HG02981 (cell line): ENCODE data around the gene GPR39.
"Not testable (repeated sequence)": the region's sequence is repeated elsewhere in the genome, so short reads cannot be mapped to it uniquely, and the experiment has no call there.

Experiments used
- ATAC-seq: cut with Tn5 transposase; IDR thresholded peaks from one replicate; pipeline ENCODE4 v1.9.1; 2021; ENCODE audit warnings: mild to moderate bottlenecking, moderate library complexity; ENCODE audit not compliant: unreplicated experiment

Gene GPR39

GRCh38 chr2:132416723-132417395, at the start of gene GPR39:
TSS of gene GPR39 (plus strand) at chr2:132416805.
- ATAC-seq, result no peak

- ATAC-seq, result no peak
Observed at GRCh38 chr2:132368191-132368590, 48.4 kb upstream of the GPR39 start.

GRCh38 chr2:132372276-132372675, 44.3 kb upstream of the GPR39 start:
- ATAC-seq, result no peak

DNA sequence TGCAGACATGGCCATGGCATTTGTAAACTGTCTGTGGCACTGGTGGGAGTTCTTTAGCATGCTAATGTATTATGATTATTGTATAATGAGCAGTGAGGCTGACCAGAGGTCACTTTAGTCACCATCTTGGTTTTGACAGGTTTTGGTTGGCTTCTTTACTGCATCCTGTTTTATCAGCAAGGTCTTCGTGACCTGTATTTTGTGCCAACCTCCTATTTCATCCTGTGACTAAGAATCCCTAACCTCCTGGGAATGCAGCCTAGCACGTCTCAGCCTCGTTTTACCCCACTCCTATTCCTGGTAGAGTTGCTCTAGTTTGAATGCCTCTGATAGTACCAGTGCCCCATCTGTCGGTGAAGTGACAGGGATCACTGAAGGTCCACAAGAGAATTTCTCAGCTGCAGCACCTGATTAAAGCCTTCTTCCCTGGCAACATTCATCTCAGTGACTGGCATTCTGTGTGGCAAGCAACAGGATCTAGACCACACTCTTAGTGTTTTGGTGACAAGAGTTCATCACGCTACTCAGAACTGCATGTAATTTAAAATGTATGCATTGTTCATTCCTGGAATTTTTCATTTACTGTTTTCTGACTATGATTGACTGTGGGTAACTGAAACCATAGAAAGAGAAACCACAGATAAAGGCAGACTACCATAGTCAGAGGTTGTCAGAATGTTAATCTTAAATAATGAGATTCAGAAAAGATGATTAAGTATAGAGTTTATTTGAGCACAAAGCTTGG, 43.0 kb upstream of the GPR39 start:
- ATAC-seq, result no peak

- no peak for ATAC-seq
Observed at GRCh38 chr2:132374151-132374550, 42.5 kb upstream of the GPR39 start.

GRCh38 chr2:132374551-132374950, 42.1 kb upstream of the GPR39 start:
- ATAC-seq, result no peak

- ATAC-seq, result no peak
Observed at GRCh38 chr2:132374961-132375360, 41.6 kb upstream of the GPR39 start.

DNA sequence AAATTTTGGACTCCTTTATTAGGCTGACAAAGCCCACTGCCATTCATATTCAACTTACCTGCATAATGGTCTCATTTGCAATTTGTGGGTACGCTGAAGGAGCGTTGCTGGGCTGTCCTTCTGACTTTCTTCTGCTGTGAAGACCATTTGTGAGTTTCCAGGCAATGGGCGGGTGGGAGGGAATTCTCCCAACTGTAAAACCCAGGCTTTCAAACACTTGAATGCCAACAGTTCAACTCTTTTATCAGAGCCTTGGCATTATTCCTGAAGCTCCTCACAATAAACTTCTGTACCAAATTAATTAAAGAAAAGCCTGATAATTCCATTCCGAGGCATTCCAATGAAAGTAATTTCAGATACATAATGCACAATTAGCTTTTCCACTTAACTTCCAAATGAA, 35.2 kb upstream of the GPR39 start:
- ATAC-seq, result no peak

- no peak for ATAC-seq
Observed at GRCh38 chr2:132383956-132384355, 32.6 kb upstream of the GPR39 start.

- no peak for ATAC-seq
Observed at GRCh38 chr2:132384491-132385151, 32.0 kb upstream of the GPR39 start.

- no peak for ATAC-seq
Observed at GRCh38 chr2:132387126-132387525, 29.5 kb upstream of the GPR39 start.

DNA sequence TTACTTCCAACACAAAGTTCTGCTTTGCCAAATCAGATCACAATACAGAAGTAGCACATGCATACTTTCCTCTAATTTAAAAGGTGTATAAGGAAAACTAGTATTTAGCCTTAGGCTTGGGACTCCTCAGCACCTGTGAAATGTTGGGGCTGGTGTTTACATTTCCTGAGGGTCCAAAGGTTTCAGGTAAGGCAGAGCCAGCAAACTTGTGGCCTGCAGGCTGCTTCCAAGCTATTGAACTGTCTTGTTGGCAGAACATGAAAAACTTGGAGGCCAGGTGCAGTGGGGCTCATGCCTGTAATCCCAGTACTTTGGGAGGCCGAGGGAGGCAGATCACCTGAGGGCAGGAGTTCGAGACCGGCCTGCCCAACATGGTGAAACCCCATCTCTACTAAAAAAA, 26.5 kb upstream of the GPR39 start:
- ATAC-seq, result no peak

- no peak for ATAC-seq
Observed at GRCh38 chr2:132391378-132391777, 25.2 kb upstream of the GPR39 start.

GRCh38 chr2:132392221-132392620, 24.4 kb upstream of the GPR39 start:
- no peak for ATAC-seq

GRCh38 chr2:132392879-132393278, 23.7 kb upstream of the GPR39 start:
- no peak for ATAC-seq

DNA sequence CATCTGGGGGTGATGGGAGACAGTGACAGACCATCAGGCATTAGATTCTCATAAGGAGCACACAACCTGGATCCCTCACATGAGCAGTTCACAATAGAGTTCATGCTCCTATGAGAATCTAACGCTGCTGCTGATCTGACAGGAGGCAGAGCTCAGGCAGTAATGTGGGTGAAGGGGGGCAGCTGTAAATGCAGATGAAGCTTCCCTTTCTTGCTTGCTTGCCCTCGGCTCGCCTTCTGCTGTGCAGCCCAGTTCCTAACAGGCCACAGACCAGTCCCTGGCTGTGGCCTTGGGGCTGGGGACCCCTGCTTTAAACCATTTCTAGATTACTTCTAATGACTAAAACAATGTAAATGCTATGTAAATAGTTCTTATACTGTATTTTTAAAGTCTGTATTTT, 19.6 kb upstream of the GPR39 start:
- not testable (repeated sequence) for ATAC-seq

GRCh38 chr2:132400169-132400900, 16.3 kb upstream of the GPR39 start:
- no peak for ATAC-seq

DNA sequence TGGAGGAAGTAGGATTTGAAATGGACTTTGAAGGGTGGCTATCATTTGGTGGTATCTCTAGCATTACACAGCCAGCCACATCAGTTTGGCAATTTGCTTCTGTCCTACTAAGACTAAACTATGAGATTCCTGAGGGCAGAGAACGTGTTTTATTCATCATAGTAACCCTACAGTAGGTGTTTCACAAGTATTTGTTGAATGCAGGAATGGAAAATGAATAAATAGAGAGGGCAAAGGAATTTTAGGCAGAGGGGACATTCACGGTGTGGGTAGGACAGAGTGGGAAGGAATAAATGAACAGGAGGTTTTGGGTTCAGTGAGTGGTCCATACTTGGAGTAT, 15.7 kb upstream of the GPR39 start:
- no peak for ATAC-seq

- ATAC-seq, result no peak
Observed at GRCh38 chr2:132401326-132401725, 15.3 kb upstream of the GPR39 start.

DNA sequence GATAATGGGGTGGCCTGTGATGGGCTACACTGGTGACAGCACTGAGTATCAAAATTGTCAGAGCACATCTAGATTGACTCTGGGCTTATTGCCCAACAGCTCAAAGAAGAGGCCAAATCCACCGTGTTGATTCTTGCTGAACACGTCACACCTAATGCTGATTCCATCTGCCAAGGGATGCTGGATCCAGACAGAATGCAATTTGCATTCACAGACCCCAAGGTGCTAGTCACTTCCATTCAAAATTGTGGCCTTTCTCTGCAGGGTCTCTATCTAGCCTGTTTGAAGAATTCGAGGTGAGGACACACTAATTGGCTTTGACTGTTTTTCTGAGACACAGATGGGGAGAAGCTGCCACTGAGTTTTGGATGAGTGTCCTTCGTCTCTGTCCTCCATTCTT, 13.5 kb upstream of the GPR39 start:
- ATAC-seq, result no peak

GRCh38 chr2:132404056-132404455, 12.5 kb upstream of the GPR39 start:
- no peak for ATAC-seq

DNA sequence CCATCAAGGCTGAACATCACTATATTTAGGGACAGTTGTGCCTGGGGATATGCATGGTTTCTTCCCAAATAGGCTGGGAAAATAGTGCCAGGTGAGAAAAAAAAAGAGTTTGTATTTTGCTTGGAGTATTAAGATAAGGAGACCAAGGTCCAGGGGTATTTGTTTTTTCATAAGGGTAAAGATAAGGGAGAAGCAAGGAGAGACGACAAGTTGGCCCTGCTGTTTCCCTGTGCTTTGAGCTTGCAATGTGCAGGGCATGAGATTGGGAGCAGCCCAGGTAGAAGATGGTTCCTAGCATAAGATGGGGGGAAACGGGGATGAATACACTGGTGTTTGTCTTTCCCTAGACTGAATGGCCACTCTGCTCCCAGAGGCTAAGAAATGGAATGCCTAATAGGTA, 8.8 kb upstream of the GPR39 start:
- no peak for ATAC-seq
